DMS 273 treated with DMSO at 0.1 percent for 48 hours (cell line): Measurements from ENCODE around the gene LPP.

Experiments
- DNase-seq: peaks from one replicate; lab custom pipeline; 2025; lab: John Stamatoyannopoulos, UW

The LPP gene

GRCh38 chr3:188299068-188299467 lies 145.1 kb downstream of the LPP start:
- no peak for DNase-seq

GRCh38 chr3:188299708-188300107 lies 145.8 kb downstream of the LPP start:
- no peak for DNase-seq

- DNase-seq: no peak
These were observed 147.2 kb downstream of the LPP start for GRCh38 chr3:188301147-188301546.

DNA sequence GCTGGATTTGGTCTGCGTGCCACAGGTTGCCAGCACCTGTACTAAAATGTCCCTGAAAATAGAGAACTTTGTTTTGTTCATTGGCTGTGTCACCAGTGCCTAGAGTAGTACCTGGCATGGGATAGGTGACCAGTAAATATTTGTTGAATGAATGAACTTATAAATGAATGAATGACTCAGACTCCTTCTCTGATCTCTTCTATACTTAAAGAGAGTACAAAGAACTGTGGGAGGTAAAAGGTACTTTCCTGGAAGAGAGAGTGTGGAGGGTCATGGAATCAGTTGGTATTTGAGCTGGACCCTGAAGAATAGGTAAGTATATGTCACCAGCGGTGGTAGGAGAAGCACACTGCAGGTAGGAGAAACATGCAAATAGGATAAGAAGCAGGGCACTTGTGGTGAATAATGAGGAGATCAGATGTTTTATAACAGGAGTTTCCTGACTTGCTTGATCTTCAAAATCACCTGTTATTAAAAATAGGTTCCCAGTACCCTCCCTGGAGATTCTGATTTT lies 149.4 kb downstream of the LPP start:
- no peak for DNase-seq

DNA sequence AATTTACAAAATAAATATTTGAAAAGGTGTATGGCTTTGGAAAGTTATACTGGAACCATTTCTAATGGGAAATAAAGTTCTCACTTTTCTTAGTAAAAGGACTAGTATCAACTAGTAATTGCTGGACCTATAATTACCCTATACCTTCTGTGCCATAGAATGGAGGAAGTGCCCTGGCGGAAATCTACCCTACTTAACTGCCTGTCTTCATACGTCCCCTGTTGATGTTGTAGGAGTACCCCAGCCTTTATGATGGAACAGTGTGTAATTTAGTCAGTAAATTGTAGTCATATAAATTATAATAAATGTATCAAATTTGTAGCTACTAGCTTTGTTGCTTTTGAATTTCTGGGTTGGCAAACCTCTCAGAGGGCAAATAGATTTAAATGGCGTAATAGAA lies 149.9 kb downstream of the LPP start:
- DNase-seq: no peak

GRCh38 chr3:188304501-188304900 lies 150.5 kb downstream of the LPP start:
- DNase-seq: no peak

- DNase-seq: no peak
These were observed 151.3 kb downstream of the LPP start for GRCh38 chr3:188305220-188305619.

GRCh38 chr3:188306435-188307005 lies 152.6 kb downstream of the LPP start:
- no peak for DNase-seq

DNA sequence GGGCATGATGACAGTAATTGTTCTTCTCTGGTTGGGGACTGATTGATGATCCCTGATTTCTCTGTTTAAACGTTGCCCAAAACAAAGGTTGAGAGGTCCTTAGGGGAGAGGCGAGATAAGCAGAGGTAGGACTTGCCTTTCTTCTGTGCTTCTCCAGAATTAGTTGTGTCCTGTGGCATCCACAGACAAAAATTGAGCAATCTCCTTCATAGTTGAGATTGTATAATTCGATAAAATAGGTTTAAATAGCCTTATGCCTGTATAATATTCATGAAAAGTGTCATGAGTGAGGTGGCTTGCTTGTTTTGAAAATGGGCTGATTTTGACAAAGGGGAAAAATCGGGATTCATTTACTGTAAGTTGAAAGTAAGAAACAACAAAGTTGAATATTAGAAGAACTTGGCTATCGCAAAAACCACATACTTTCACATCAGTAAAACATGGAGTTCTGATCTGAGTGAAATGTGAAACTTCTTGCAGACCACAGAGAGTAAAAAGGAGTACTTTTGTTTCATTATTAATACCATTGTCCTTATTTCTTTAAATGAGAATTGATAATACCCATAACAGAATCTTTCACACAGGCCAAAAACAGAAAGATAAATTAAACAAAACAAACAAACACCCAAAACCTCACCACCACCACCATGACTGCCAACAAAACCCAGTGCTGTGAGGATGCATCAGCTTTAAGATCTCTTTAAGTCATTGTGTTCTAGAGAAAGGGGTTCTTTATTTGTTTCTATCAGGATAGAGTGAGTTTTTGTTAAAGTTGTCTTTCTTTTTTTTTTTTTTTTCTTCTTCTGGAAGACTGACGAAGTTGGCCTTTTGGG lies 155.7 kb downstream of the LPP start:
- DNase-seq: no peak

GRCh38 chr3:188310270-188310710 lies 156.3 kb downstream of the LPP start:
- no peak for DNase-seq

- DNase-seq: no peak
These were observed 161.6 kb downstream of the LPP start for GRCh38 chr3:188315553-188315952.

DNA sequence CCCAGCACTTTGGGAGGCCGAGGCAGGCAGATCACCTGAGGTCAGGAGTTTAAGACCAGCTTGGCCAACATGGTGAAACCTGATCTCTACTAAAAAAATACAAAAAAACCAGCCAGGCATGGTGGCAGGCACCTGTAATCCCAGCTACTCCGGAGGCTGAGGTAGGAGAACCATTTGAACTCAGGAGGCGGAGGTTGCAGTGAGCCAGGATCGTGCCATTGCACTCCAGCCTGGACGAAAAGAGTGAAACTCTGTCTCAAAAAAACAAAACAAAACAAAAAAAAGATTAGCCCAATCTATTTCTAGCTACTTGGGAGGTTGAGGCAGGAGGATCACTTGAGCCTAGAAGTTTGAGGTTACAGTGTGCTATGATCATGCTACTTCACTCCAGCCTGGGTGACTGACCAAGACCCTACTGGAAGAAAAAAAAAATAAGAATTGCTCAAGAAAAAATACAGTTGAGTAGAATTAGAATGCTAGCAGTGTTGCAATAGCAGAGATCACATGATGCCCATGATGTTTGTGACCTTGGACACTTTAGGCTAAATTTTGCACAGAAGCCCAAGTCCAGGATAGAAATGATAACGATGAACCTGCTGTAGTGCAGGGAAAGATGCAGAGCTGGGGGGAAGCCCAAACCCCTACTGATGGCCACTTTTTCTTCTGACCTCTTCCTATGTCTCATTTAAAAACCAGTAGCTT lies 162.2 kb downstream of the LPP start:
- DNase-seq: no peak

- no peak for DNase-seq
These were observed 162.7 kb downstream of the LPP start for GRCh38 chr3:188316723-188317070.

DNA sequence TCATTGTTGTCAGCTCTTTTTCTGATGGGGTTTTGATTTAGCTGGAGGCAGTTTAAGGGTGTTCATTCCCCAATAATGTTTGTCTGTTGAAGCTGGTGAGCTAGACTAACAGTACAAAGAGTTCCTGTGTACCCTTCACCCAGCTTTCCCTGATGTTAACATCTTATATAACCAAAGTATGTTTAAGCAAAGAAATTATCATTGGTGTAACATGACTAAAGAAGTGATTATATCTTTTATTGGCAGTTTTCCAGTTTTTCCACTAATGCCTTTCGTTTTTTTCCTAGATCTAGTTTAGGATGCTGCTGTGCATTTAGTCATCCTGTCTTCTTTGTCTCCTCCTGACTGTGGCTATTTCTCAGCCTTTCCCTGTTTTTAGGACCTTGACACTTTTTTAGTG lies 165.6 kb downstream of the LPP start:
- DNase-seq: no peak

- DNase-seq: no peak
These were observed 166.8 kb downstream of the LPP start for GRCh38 chr3:188320757-188321156.

GRCh38 chr3:188321258-188321657 lies 167.3 kb downstream of the LPP start:
- DNase-seq: no peak

DNA sequence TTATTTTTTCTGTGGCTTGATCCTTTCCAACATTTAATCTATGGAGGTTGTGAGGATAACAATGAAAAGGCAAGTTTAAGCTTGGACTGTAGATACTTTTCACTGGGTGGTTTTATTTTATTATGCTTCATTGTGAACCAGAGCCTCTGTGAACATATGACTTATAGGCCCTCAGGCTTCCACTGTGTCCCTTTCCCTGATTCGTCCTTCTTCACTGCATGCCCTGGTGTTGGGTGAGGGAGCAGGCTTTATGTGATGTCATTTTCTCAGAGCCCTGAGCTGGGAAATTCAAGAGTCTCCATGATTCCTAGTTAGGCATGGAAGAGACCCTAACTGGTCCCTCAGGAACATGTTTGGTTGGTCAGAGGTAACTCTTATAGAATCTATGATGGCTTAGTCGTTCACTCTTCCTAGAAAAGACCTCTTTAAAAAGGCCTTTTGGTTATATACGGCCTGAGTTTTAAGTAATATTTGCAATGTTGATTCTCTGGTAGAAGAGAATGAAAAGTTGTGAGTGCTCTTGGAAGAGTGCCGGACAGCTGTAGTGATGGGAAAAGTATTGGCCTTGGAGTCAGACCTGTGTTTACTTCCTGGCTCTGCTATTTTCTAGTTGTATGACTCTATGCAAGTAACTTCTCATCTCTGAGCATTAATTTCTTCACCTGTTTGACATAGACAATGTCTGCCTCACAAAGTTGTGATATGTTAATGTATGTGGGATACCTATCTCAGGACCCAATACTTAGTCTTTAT lies 168.4 kb downstream of the LPP start:
- DNase-seq: no peak

GRCh38 chr3:188323067-188323842 lies 169.3 kb downstream of the LPP start:
- DNase-seq: no peak

- no peak for DNase-seq
These were observed 172.2 kb downstream of the LPP start for GRCh38 chr3:188326111-188326510.

DNA sequence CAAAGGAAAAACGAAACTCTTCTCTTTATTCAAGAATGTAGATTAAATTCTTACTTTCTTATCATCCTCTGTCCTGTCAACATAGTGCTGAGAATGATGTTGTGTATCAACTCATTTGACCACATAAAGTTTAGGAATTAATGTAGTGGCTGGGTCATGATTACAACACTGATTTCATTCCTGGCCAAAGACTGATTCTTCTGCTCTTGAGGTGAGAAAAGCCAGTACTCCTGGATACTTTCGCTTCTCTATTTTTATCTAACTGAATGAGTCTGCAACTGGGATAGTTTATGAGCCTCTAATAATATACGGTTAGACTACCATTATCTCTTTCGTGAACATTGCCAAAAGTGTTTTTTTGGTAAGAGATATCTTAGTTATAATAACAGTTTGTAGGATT lies 173.0 kb downstream of the LPP start:
- no peak for DNase-seq

- no peak for DNase-seq
These were observed 173.5 kb downstream of the LPP start for GRCh38 chr3:188327433-188327832.

DNA sequence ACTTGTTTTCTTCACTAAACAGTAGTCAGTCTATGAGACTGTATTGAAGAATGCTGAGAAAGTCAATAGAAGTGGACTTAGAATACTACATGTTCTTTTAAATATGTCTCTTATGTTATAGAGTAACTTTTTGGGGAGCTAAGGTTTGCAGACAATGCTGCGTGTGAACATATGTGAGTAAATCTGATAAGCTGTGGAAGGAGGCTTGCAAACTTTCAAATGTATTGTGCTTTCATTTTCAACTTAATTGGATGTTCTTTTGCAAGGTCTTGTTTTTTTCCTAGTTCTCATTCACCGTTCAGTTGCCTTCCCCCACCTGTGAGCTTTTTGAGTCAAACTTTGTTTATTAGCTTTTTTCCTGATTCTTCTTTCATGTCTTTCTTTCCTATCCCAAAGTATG lies 176.2 kb downstream of the LPP start:
- no peak for DNase-seq
